NCI-H1930 (cell line): ENCODE measurements around the gene DICER1.
"Not testable (repeated sequence)": the region's sequence is repeated elsewhere in the genome, so short reads cannot be mapped to it uniquely, and the experiment has no call there.

ENCODE experiments used
- DNase-seq, 2 experiments: peaks; one replicate each; lab custom pipeline; 2025; lab: John Stamatoyannopoulos, UW

The DICER1 gene

GRCh38 chr14:95184413-95184790, 27.1 kb upstream of the DICER1 start:
- no peak for DNase-seq

GRCh38 chr14:95183532-95184412, 26.4 kb upstream of the DICER1 start:
- no peak for DNase-seq

- DNase-seq, result no peak
These were observed 25.8 kb upstream of the DICER1 start for GRCh38 chr14:95183082-95183481.

- no peak for DNase-seq
These were observed 25.1 kb upstream of the DICER1 start for GRCh38 chr14:95182379-95182778.

GRCh38 chr14:95180966-95181741, 23.8 kb upstream of the DICER1 start:
- DNase-seq, result no peak

GRCh38 chr14:95175670-95176069, 18.3 kb upstream of the DICER1 start:
- DNase-seq, result not testable (repeated sequence)

- no peak for DNase-seq
These were observed 17.0 kb upstream of the DICER1 start for GRCh38 chr14:95174184-95174792.

GRCh38 chr14:95173518-95173917, 16.2 kb upstream of the DICER1 start:
- DNase-seq, result no peak

- no peak for DNase-seq
These were observed 9.8 kb upstream of the DICER1 start for GRCh38 chr14:95167177-95167576.

- no peak for DNase-seq
These were observed 8.2 kb upstream of the DICER1 start for GRCh38 chr14:95165517-95165916.

- no peak for DNase-seq
These were observed 7.2 kb upstream of the DICER1 start for GRCh38 chr14:95164506-95164905.

GRCh38 chr14:95163666-95164065, 6.3 kb upstream of the DICER1 start:
- no peak for DNase-seq

GRCh38 chr14:95163132-95163531, 5.8 kb upstream of the DICER1 start:
- no peak for DNase-seq

- no peak for DNase-seq
These were observed 5.3 kb upstream of the DICER1 start for GRCh38 chr14:95162641-95163040.

- DNase-seq, result no peak
These were observed 342 bp downstream of the DICER1 start for GRCh38 chr14:95157048-95157326.

- no peak for DNase-seq
These were observed 925 bp downstream of the DICER1 start for GRCh38 chr14:95156161-95157047.

GRCh38 chr14:95155045-95155444, 2.3 kb downstream of the DICER1 start:
- DNase-seq, result no peak

- DNase-seq, result no peak
These were observed 3.5 kb downstream of the DICER1 start for GRCh38 chr14:95153866-95154265.

GRCh38 chr14:95151561-95151960, 5.8 kb downstream of the DICER1 start:
- DNase-seq, result no peak

- DNase-seq, result no peak
These were observed 6.4 kb downstream of the DICER1 start for GRCh38 chr14:95150910-95151309.

GRCh38 chr14:95149441-95149840, 7.9 kb downstream of the DICER1 start:
- DNase-seq, result no peak

- DNase-seq, result no peak
These were observed 9.7 kb downstream of the DICER1 start for GRCh38 chr14:95147597-95147996.
